Hematopoietic multipotent progenitor cell treated with erythropoietin and hydrocortisone succinate and interleukin-3 and kit ligand, for 15 days (in vitro differentiated cells): ENCODE measurements around the gene LLPH.

Experiments
- DNase-seq: peaks from one replicate; pipeline ENCODE4 v3.0.0-alpha.2; 2015; ENCODE audit warnings: low spot score

LLPH gene

DNA sequence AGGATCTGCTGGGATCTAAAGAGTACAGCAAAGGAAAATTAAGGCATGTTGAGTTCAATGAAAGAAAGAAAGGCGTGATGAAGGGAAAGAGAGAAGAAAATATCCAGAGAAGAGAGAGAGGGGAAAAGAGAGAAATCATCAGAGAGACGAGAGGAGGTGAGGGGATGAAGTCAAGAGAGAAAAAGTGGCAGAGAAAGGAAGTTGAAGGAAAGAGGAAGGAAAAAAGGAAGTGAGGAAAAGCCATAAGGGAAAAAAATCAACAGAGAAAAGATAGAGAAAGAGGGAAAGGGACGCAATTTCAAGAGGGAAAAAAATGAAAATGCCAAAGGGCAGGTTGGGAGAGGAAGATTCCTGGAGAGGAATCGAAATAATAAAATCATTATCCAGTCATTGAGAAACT lies 40.4 kb downstream of the LLPH start:
- no peak for DNase-seq

DNA sequence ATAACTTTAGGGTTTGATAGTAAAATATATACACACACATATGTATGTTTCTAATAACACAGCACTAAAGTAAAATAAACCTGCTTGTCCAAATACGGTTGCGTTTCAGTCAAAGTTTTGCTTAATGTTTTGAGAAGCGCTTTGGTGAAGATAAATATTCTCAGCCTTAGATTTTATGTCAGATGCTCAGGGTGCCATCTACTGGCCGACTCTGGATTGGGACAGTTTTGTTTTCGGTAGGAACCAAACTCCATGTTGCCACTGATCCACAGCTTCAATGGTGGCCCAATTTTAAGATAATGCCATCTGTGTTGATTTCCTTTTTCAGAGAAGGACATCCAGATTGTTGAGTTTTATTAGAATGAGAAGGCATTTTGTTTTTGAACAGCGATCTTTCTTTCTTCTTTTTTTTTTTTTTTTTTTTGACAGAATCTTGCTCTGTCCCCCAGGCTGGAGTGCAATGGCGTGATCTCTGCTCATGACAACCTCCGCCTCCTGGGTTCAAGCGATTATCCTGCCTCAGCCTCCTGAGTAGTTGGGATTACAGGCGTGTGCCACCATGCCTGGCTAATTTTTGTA lies 43.1 kb downstream of the LLPH start:
- DNase-seq, result peak; percentile 43

DNA sequence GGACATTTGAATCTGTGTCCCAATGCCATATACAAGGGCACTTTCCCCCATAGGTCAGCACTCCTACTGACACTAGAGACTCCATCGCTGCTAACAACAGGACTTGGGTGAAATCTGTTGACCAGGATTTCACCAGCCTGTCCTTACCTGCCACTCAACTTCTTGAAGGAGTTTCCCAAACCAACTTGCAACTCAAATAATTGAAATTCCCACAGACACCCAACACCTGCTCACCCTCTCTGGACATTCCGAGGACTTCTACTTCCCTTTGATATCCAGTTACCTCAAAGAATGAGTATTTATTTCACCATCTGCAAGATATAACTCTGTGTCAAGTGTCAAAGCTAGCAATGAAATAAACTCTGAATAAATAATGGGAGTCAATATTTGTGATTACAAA lies 44.6 kb downstream of the LLPH start:
- no peak for DNase-seq

DNA sequence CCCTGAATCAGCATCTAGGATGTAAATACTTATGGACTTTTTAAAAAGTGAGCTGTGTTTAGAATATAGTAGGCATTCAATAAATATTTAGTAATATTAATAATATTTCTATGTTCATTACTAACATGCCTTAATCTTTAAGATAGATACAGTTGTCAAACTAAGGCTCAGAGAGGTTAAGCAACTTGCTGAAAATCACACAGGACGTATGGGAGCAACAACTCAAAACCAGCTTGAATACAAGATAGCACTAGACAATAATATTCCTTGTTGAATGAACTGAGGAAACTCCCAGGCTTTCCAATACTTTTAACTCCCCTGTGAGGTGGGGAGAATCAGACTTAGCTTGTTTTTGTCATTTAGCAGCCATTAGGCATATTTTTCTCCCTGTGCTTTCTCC lies 45.3 kb downstream of the LLPH start:
- no peak for DNase-seq

DNA sequence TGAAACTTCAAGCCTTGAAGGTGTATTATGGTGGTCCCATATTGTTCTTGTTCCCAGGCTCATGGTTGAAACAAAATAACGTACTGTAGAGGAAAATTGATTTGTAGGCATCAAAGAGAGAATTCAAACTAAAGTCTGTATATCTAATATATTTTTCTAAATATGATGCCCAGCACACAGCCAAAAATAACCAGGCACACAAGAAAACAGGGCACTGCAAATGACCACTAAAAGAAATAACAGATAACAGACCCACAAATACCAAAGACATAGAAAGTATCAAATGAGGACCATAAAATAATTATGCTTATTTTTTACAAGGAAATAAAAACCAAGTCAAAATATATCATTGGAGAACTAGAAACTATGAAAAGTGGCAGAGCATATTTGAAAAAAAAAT lies 46.8 kb downstream of the LLPH start:
- no peak for DNase-seq

DNA sequence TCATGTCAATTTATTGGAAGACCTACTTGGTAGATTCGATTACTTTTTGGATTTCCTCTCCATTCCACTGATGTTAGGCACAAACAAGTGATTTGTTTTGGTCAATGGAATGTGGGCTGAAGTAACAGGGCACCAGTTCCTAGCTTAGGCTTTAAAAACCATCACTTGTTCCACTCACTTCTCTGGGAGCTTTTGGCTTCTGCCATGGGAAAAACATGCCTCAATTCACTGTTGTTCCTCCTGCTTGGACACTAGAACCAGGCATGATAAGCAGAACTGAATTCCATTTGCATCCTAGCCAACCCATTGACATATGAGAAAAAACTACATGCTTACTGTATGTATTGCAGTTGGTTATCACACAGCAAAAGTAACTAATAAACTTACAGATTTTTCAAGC lies 47.8 kb downstream of the LLPH start:
- no peak for DNase-seq

DNA sequence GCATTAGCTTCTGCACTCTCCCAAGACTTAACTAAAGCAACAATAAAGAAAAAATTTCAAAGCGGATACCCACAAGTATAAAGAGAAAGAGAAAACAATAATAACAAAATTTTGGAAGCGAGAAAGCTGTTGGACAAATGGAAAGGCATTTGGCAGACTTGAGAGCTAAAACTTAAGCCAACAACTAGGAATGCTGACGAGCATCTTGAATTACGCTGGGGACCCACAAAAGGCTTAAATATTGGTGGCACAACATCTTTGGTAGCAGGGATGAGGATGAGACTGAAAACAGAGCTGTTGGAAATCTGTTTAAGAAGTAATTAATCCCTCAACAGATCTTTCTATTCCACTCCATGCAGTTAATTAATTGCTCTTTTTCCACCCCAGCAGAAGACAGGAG lies 49.8 kb downstream of the LLPH start:
- no peak for DNase-seq

DNA sequence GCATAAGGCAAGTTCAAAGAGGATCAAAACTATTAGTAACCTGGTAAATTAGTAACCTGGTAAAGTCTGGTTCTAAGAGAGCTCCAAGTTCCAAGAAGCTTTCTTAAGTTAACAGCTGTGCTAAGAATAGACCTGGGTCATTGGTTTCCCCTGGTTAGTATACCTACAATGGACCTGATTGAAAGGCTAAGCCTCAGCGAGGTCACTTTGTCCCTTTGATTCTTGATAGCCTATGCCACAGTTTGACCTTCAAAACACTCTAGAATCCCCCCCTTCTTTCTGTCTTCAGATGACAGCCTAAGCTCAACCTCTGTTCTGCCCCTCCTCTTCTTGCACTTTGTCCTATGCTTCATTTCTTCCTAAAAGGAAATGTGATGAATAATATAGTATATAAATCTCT lies 53.0 kb downstream of the LLPH start:
- DNase-seq, result no peak

DNA sequence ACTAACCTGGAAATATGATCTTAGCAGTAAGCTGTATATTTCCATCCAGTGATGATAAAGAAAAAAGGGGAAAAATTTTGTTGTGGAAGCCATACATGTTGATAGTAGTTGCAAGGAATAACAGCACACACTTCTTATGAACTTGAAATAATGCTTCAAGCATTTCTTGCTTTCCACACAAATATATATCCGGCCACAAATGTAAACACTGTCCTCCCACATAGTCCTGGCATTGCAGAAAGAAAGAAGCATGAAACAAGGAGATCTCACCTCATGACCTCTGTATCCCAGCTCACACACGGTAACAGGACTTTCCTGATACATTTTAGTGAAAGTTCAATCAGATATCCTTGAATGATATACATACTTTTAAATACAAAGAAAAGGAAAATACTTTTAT lies 56.0 kb downstream of the LLPH start:
- no peak for DNase-seq

DNA sequence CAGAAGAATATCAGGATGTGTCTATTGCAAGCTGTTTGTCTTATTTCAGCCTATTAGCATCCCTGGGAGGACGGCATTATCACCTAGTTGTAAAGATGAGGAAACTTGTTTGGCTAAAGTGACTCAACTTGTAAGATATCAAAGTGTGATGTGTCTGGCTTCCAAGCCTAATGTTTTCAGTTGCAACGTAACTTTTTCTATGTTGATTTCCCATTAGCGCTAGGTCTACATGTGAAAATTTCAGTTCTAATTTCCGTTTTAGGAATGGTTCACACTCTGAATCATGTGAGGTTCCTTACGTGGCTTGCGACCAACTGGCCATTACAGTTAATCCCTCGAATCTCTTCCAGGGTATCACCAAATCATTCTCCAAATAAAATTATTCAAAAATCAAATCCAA lies 58.0 kb downstream of the LLPH start:
- DNase-seq, result no peak

DNA sequence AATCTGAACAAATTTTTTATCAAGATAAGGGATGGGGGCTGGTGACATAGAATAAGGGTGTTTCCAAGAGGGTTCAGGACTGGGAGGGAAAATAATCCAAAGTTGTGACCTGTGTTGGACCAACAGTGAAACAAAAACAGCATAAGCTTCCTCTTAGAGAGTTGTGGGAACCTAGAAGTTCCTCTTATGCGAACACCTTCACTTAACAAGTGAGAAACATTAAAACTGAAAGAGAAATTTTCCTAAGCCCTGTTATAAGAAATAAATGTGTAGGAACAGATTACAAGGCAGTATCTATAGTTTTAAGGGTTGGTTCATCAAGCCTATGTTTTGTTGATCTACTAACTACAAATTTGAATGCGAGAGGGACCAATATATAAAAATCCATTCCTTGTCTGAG lies 58.4 kb downstream of the LLPH start:
- no peak for DNase-seq

DNA sequence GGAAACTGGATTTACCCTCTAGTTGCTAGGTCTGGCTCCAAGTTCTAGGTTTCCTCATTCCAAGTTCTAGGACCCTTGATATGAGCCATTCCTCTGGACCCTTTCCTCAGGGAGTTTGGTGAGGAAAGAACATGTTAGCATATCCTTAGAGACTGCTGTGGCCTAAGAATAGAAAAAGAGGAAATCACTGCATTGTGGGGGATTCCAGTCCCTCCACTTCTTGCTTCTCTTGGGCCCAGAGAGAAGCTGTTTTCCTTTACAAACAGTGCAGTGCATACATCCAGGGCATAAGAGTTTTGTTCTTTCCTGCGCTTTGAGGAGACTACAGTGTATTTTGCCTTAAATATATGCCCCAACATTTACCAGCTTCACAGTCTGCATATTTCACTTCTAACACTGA lies 59.0 kb downstream of the LLPH start:
- no peak for DNase-seq

DNA sequence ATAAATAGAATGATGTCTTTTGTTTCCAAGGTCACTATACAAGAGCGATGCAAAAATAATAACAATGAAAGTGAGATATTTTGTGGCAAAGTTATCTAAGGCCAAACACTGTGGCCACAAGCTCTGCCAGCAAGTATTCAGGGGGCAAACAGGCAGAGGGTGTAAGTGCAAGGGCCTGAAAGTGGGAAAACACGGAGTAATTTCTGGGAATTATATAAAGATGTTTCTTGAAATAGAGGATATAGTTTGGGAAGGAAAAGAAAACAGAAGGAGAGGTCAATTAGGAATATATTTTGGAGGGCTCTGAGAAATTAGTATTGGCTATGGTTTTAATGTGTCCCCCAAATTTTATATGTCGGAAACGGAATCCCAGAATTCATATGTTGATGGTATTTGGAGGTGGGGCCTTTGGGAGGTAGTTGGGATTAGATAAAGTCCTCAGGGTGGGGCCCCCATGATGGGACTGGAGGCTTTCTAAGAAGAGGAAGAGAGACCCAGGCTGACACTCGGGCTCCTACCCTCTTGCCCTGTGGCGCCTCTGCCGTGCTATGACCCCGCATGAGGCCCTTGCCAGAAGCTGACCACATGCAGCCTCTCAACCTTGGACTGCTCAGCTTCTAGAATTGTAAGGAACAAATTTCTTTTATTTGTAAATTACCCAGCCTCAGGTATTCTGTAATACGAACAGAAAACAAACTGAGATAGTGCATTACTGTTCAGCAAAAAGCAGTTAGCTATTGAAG lies 60.0 kb downstream of the LLPH start:
- DNase-seq, result no peak

DNA sequence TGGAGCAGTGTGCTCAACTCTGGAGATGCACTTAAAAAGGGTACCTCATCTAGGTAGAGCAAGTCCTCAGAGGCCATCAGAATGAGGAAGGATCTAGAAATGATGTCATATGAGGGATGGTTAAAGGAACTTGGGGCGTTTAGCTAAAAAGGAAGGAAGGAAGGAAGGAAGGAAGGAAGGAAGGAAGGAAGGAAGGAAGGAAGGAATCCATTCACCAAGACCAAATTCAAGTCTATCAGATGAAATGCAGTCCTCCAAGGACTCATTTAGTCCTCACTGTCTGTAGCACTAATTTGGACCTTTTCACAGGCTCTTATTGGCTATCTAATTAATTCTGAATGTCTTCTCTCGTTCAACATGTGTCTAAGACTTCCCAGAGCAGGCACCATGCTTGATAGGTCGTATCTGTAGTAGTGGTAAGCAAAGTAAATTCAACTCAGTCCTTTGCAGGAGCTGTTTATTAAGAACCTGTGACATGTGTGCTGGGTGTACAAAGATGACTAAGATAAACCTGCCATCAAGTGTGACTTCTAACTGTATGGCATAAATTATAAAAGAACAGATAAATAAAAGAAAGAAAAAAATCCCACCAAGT lies 63.5 kb downstream of the LLPH start:
- no peak for DNase-seq
